ENCODE data around the gene DYDC2.
A peak's percentile ranks its signal among the peaks of the same experiment; 100 is the strongest.

The DYDC2 gene

DNA sequence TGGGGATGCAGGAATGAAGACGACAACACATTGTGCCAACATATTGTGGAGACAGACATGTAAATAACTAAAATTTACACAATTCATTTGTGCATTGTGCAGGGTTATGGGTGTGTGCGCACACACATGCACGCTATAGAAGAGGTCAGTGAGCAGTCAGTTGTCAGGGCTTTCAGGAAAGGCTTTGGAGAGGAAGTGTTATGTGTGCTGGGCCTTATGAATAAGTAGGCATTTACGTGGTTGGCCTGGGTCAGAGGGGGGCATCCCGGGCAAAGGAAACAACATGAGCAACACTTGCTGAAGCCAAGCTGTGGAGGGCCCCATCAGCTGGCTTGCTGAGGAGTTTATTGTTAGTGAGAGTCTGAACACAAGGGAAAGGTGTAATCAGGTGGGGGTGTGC, 55.9 kb downstream of the DYDC2 start:
- Histone ChIP-seq H3K27ac (ENCODE audit: low read length, poor library complexity, severe bottlenecking) (no peak overlapping the region), H3K27me3 (ENCODE audit: control insufficient read depth in 1 of 2, insufficient read depth in 1 of 2, low read length in 2 of 2) (peaks cover 0 to 7% of the 10 kb centered on the region in 2 experiments), H3K4ac (ENCODE audit: low read depth in 1 of 2, low read length in 2 of 2) (peak overlapping the region; percentile 24 to 87), H3K36me3 (ENCODE audit: control insufficient read depth in 1 of 2, insufficient read depth in 2 of 2, low read depth in 1 of 2, low read length in 2 of 2) (peaks cover 0 to 6% of the 10 kb centered on the region in 2 experiments), H2BK120ac (ENCODE audit: low read depth, low read length) (peak overlapping the region; percentile 55), H3K9ac (ENCODE audit: low read length) (no peak overlapping the region), H3K9me3 (ENCODE audit: control insufficient read depth, low read length) (no peaks in the 10 kb centered on the region), H3K18ac (ENCODE audit: low read depth in 1 of 2, low read length in 2 of 2) (peak overlapping the region; percentile 67 to 85), H3K79me1 (replicated peaks; ENCODE audit: low read length, poor library complexity, severe bottlenecking) (peaks cover 34% of the 10 kb centered on the region), H2BK5ac (ENCODE audit: low read depth, low read length, poor library complexity, severe bottlenecking) (no peak overlapping the region), H3K4me3 (ENCODE audit: insufficient read depth in 1 of 2, low read depth in 1 of 2, low read length in 2 of 2) (no peak overlapping the region), H4K91ac (ENCODE audit: low read length) (peak overlapping the region; percentile 80), H2BK15ac (ENCODE audit: low read depth, poor library complexity, severe bottlenecking) (peak overlapping the region; percentile 54), H2AFZ (ENCODE audit: low read depth, low read length) (no peak overlapping the region), H2AK5ac (ENCODE audit: low read length, severe bottlenecking) (no peak overlapping the region), H2BK12ac (ENCODE audit: low read length in 2 of 2) (peak overlapping the region; percentile 87), H3K23ac (ENCODE audit: low read length in 2 of 2) (no peak overlapping the region), H3K4me1 (ENCODE audit: control insufficient read depth, insufficient read depth, low read depth, low read length) (peaks cover 49% of the 10 kb centered on the region), H3K14ac (ENCODE audit: low read length in 2 of 2) (no peak overlapping the region), H3K4me2 (ENCODE audit: low read length, poor library complexity, severe bottlenecking) (no peak overlapping the region), H4K8ac (ENCODE audit: low read length) (peak overlapping the region; percentile 7)
- WGBS = 63% methylated on average over 4 of the region's 5 CpGs
- DNase-seq = no peak

DNA sequence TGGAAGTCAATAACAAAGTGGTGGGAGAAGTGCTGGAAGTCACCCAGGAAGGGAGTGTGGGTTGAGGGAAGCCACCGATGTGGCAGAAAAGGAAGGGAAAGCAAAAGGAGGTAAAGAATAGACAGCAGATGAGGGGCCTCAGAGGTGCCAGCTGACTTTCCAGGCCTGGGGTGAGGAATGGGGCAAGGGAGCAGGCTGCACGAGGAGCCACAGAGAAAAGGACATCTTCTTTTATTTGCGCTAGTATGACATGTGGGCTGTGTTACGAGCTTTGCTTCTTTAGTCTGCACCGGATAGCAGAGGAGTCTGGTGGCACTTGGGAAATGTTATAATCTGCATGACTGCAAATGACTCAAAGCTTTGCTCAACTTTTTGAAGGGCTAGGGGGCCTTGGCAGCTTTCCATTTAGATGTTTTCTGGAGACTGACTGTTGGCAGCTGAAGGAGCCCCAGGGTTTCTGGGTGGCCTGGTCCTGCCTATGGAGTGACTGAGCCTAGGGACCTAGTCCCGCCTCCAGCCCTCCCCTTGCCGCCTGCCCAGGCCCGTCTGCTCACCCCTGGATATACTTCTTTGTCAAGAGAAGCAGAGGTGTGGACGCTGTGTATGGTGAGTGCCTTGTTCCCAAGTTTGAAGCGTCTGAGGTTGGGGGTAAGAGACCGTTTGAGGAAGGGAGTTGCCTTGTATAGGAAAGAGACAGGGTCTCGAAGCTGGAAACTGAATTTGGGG, 56.9 kb downstream of the DYDC2 start:
- H3K9ac ChIP-seq (ENCODE audit: low read length) = no peak overlapping the region
- H2AK5ac ChIP-seq (ENCODE audit: low read length, severe bottlenecking) = no peak overlapping the region
- no peak overlapping the region for H2AFZ ChIP-seq (ENCODE audit: low read depth, low read length)
- H3K14ac ChIP-seq (ENCODE audit: low read length in 2 of 2) = no peak overlapping the region
- no peak overlapping the region for H3K27ac ChIP-seq (ENCODE audit: low read length, poor library complexity, severe bottlenecking)
- H3K4me3 ChIP-seq (ENCODE audit: insufficient read depth in 1 of 2, low read depth in 1 of 2, low read length in 2 of 2) = no peak overlapping the region
- peaks cover 43% of the 10 kb centered on the region for H3K4me1 ChIP-seq (ENCODE audit: control insufficient read depth, insufficient read depth, low read depth, low read length)
- no peak overlapping the region for H2BK5ac ChIP-seq (ENCODE audit: low read depth, low read length, poor library complexity, severe bottlenecking)
- no peak overlapping the region for H3K23ac ChIP-seq (ENCODE audit: low read length in 2 of 2)
- no peak overlapping the region for H2BK15ac ChIP-seq (ENCODE audit: low read depth, poor library complexity, severe bottlenecking)
- peaks cover 37% of the 10 kb centered on the region for H3K79me1 ChIP-seq (replicated peaks; ENCODE audit: low read length, poor library complexity, severe bottlenecking)
- H3K4me2 ChIP-seq (ENCODE audit: low read length, poor library complexity, severe bottlenecking) = no peak overlapping the region
- H3K9me3 ChIP-seq (ENCODE audit: control insufficient read depth, low read length) = no peaks in the 10 kb centered on the region
- WGBS = 40% methylated on average over 12 of the region's 12 CpGs
- H3K36me3 ChIP-seq (ENCODE audit: control insufficient read depth in 1 of 2, insufficient read depth in 2 of 2, low read depth in 1 of 2, low read length in 2 of 2) = peaks cover 0 to 6% of the 10 kb centered on the region in 2 experiments
- H2BK12ac ChIP-seq (ENCODE audit: low read length in 2 of 2) = peak overlapping the region; percentile 81 to 87
- peak overlapping the region; percentile 89 for H4K91ac ChIP-seq (ENCODE audit: low read length)
- peak overlapping the region; percentile 83 for H4K8ac ChIP-seq (ENCODE audit: low read length)
- H3K27me3 ChIP-seq (ENCODE audit: control insufficient read depth in 1 of 2, insufficient read depth in 1 of 2, low read length in 2 of 2) = peaks cover 0 to 7% of the 10 kb centered on the region in 2 experiments
- H3K4ac ChIP-seq (ENCODE audit: low read depth in 1 of 2, low read length in 2 of 2) = peak overlapping the region; percentile 69 to 81
- peak overlapping the region; percentile 84 for H2BK120ac ChIP-seq (ENCODE audit: low read depth, low read length)
- peak; percentile 96 for DNase-seq
- H3K18ac ChIP-seq (ENCODE audit: low read depth in 1 of 2, low read length in 2 of 2) = peak overlapping the region; percentile 84 to 90

DNA sequence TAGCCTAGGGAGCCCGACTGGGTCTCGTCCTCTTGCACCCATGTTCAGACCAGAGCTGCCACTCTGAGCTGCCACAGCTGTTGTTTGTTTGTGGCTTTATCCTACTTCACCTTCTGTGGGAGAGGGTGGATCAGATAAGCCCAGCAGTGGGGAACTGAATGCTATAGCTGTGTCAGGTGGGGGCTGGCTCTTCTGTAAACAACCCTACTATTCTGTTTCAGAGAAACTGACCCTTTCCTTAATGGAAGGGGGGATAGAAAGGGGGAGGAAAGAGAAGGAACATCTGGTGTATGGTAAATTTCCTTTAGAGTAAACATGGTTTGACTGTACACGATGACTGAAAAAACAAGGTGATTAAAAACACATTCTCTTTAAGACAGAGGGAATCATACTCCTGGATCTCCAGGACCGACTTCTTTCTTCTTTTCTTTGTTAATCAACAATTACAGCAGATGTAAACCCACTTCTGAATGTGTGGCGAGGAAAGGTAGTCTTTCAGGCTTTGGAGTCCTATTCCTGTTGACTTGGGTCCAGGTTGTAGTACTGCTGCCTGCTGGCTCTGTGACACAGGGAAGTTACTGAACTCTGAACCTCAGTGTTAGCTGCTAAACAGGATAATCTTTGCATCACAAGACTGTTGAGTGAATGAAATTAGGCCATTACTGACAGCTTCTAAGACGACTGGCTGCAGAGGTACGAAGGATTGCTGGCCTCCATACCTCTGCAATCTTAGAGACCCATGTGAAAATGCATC, 57.7 kb downstream of the DYDC2 start:
- Histone ChIP-seq H3K36me3 (ENCODE audit: control insufficient read depth in 1 of 2, insufficient read depth in 2 of 2, low read depth in 1 of 2, low read length in 2 of 2) (peaks cover 0 to 6% of the 10 kb centered on the region in 2 experiments), H3K4me2 (ENCODE audit: low read length, poor library complexity, severe bottlenecking) (no peak overlapping the region), H3K79me1 (replicated peaks; ENCODE audit: low read length, poor library complexity, severe bottlenecking) (peaks cover 33% of the 10 kb centered on the region), H2BK12ac (ENCODE audit: low read length in 2 of 2) (peak overlapping the region; percentile 27 to 53), H3K4me3 (ENCODE audit: insufficient read depth in 1 of 2, low read depth in 1 of 2, low read length in 2 of 2) (no peak overlapping the region), H3K23ac (ENCODE audit: low read length in 2 of 2) (no peak overlapping the region), H2BK5ac (ENCODE audit: low read depth, low read length, poor library complexity, severe bottlenecking) (no peak overlapping the region), H3K4ac (ENCODE audit: low read depth in 1 of 2, low read length in 2 of 2) (peak overlapping the region; percentile 32 to 79), H3K14ac (ENCODE audit: low read length in 2 of 2) (no peak overlapping the region), H2AFZ (ENCODE audit: low read depth, low read length) (no peak overlapping the region), H4K91ac (ENCODE audit: low read length) (peak overlapping the region; percentile 89), H3K4me1 (ENCODE audit: control insufficient read depth, insufficient read depth, low read depth, low read length) (peaks cover 35% of the 10 kb centered on the region), H3K9me3 (ENCODE audit: control insufficient read depth, low read length) (no peaks in the 10 kb centered on the region), H2BK120ac (ENCODE audit: low read depth, low read length) (peak overlapping the region; percentile 82), H4K8ac (ENCODE audit: low read length) (no peak overlapping the region), H3K18ac (ENCODE audit: low read depth in 1 of 2, low read length in 2 of 2) (peak overlapping the region; percentile 77 to 81), H2AK5ac (ENCODE audit: low read length, severe bottlenecking) (no peak overlapping the region), H3K27me3 (ENCODE audit: control insufficient read depth in 1 of 2, insufficient read depth in 1 of 2, low read length in 2 of 2) (no peaks in the 10 kb centered on the region), H3K9ac (ENCODE audit: low read length) (no peak overlapping the region), H3K27ac (ENCODE audit: low read length, poor library complexity, severe bottlenecking) (no peak overlapping the region), H2BK15ac (ENCODE audit: low read depth, poor library complexity, severe bottlenecking) (no peak overlapping the region)
- 31% methylated on average over 7 of the region's 7 CpGs for WGBS
- DNase-seq = peak; percentile 79
